Measurements from ENCODE around the gene ALDH7A1. TPM values are rescaled to one million over a fixed set of nuclear protein-coding genes. Genes with fewer than 3 reads are reported as not detected.

The ALDH7A1 gene
- total and polyA plus RNA-seq, 2 donors (not counting 1 experiment from before 2014, with no cell fraction given) = 0.78 to 3.3 TPM

DNA sequence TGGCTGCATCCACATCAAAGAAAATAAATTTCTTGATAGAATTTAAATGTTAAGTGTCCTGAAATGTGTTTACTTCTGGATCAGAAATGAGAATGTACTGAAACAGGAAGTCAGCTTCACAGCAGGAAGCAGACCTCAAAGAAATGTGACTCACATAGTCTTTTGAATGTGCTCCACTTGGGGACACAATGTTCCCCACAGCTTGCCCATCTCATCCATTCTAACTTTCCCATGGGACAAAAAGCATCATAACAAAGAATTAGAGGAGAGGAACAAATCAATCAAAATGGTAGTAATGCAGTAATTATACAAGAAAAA lies 86.1 kb downstream of the ALDH7A1 start:
- Mint-ChIP-seq H3K27me3 (peaks cover 4% of the 10 kb centered on the region), H3K9me3 (ENCODE audit: insufficient read depth) (no peaks in the 10 kb centered on the region), H3K27ac (no peak overlapping the region), H3K4me3 (no peak overlapping the region), H3K4me1 (peaks cover 9% of the 10 kb centered on the region)
- H3K27ac ChIP-seq (ENCODE audit: low read length in 2 of 2) = no peak overlapping the region
- H2AFZ ChIP-seq (ENCODE audit: insufficient read depth, low read depth, low read length, poor library complexity, severe bottlenecking) = peak overlapping the region; percentile 30
- no peaks in the 10 kb centered on the region for H3K27me3 ChIP-seq (replicated peaks in 1 of 4; ENCODE audit: control extremely low read depth in 1 of 4, control insufficient read depth in 3 of 4, insufficient read depth in 4 of 4, low read length in 3 of 4)
- H3K4me1 ChIP-seq (ENCODE audit: control insufficient read depth in 2 of 2, insufficient read depth in 2 of 2, low read length in 2 of 2) = no peaks in the 10 kb centered on the region
- DNase-seq = no peak
- no peaks in the 10 kb centered on the region for H3K36me3 ChIP-seq (replicated peaks in 1 of 2; ENCODE audit: control extremely low read depth in 1 of 2, control insufficient read depth in 1 of 2, extremely low read depth in 1 of 2, insufficient read depth in 2 of 2, low read length in 1 of 2)
- ATAC-seq (ENCODE audit: low read depth) = no peak
- ChIA-PET POLR2A (no interaction called here), CTCF (no interaction called here)
- H3K9me3 ChIP-seq (ENCODE audit: control extremely low read depth in 1 of 3, control insufficient read depth in 2 of 3, insufficient read depth in 1 of 3, low read length in 2 of 3) = no peaks in the 10 kb centered on the region
- intact Hi-C loops (cut with micrococcal nuclease) = no loop called here
- no peak overlapping the region for H3K9ac ChIP-seq (ENCODE audit: low read length)
- peak overlapping the region; percentile 9 for H3K4me2 ChIP-seq (replicated peaks; ENCODE audit: low read depth, low read length, poor library complexity, severe bottlenecking)
- H4K20me1 ChIP-seq (ENCODE audit: control insufficient read depth, insufficient read depth, low read length, poor library complexity, severe bottlenecking) = no peaks in the 10 kb centered on the region
- no peaks in the 10 kb centered on the region for H3K79me2 ChIP-seq (ENCODE audit: control insufficient read depth, insufficient read depth, low read length)
- no peak for TF ChIP-seq EZH2 (IDR thresholded peaks at IDR 0.05; ENCODE audit: borderline replicate concordance, insufficient read depth, low read depth, low read length, poor library complexity, severe bottlenecking)
- TF ChIP-seq, protein P1, sequence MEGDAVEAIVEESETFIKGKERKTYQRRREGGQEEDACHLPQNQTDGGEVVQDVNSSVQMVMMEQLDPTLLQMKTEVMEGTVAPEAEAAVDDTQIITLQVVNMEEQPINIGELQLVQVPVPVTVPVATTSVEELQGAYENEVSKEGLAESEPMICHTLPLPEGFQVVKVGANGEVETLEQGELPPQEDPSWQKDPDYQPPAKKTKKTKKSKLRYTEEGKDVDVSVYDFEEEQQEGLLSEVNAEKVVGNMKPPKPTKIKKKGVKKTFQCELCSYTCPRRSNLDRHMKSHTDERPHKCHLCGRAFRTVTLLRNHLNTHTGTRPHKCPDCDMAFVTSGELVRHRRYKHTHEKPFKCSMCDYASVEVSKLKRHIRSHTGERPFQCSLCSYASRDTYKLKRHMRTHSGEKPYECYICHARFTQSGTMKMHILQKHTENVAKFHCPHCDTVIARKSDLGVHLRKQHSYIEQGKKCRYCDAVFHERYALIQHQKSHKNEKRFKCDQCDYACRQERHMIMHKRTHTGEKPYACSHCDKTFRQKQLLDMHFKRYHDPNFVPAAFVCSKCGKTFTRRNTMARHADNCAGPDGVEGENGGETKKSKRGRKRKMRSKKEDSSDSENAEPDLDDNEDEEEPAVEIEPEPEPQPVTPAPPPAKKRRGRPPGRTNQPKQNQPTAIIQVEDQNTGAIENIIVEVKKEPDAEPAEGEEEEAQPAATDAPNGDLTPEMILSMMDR (IDR thresholded peaks at IDR 0.05) = no peak
- H3K4me3 ChIP-seq (ENCODE audit: control extremely low read depth in 1 of 5, extremely low read depth in 1 of 5, insufficient read depth in 1 of 5, low read depth in 2 of 5, low read length in 4 of 5) = no peak overlapping the region

DNA sequence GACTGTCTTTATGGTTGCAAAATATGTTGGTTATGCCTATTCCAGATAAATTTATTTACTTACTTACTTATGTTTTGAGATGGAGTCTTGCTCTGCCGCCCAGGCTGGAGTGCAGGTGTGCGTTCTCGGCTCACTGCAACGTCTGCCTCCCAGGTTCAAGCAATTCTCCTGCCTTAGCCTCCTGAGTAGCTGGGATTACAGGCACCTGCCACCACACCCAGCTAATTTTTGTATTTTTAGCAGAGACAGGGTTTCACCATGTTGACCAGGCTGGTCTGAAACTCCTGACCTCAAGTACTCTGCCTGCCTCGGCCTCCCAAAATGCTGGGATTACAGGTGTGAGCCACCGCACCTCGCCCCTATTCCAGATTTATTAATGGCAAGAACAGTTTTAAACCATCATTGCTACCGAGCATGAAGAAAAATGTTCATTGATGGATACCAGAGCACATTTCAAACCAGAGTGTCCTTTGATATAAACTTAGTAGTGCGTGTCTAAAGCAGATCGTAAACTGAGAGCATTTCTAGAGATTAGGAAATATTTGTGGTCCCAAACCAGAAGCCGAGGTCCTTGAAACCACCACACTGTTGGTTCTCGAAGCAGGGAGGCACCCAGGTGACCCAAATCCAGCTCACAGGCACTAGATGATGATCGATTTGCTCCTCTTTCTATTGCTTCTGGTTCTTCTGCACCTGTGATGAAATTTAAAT lies 86.6 kb downstream of the ALDH7A1 start:
- Histone ChIP-seq H3K27me3 (replicated peaks in 1 of 4; ENCODE audit: control extremely low read depth in 1 of 4, control insufficient read depth in 3 of 4, insufficient read depth in 4 of 4, low read length in 3 of 4) (no peaks in the 10 kb centered on the region), H3K4me3 (ENCODE audit: control extremely low read depth in 1 of 5, extremely low read depth in 1 of 5, insufficient read depth in 1 of 5, low read depth in 2 of 5, low read length in 4 of 5) (no peak overlapping the region), H4K20me1 (ENCODE audit: control insufficient read depth, insufficient read depth, low read length, poor library complexity, severe bottlenecking) (no peaks in the 10 kb centered on the region), H3K36me3 (replicated peaks in 1 of 2; ENCODE audit: control extremely low read depth in 1 of 2, control insufficient read depth in 1 of 2, extremely low read depth in 1 of 2, insufficient read depth in 2 of 2, low read length in 1 of 2) (no peaks in the 10 kb centered on the region), H2AFZ (ENCODE audit: insufficient read depth, low read depth, low read length, poor library complexity, severe bottlenecking) (peak overlapping the region; percentile 30), H3K79me2 (ENCODE audit: control insufficient read depth, insufficient read depth, low read length) (no peaks in the 10 kb centered on the region), H3K4me1 (ENCODE audit: control insufficient read depth in 2 of 2, insufficient read depth in 2 of 2, low read length in 2 of 2) (no peaks in the 10 kb centered on the region), H3K9ac (ENCODE audit: low read length) (no peak overlapping the region), H3K27ac (ENCODE audit: low read length in 2 of 2) (no peak overlapping the region), H3K9me3 (ENCODE audit: control extremely low read depth in 1 of 3, control insufficient read depth in 2 of 3, insufficient read depth in 1 of 3, low read length in 2 of 3) (no peaks in the 10 kb centered on the region), H3K4me2 (replicated peaks; ENCODE audit: low read depth, low read length, poor library complexity, severe bottlenecking) (peak overlapping the region; percentile 9)
- no peak overlapping the region for H3K27ac Mint-ChIP-seq
- H3K4me3 Mint-ChIP-seq = no peak overlapping the region
- intact Hi-C loops (cut with micrococcal nuclease) = no loop called here
- POLR2A ChIA-PET = no interaction called here
- DNase-seq (no peak), ATAC-seq (ENCODE audit: low read depth) (no peak)
- CTCF ChIA-PET = no interaction called here
- H3K4me1 Mint-ChIP-seq = peaks cover 9% of the 10 kb centered on the region
- TF ChIP-seq, protein P1 (IDR thresholded peaks at IDR 0.05) = no peak
- no peak for TF ChIP-seq EZH2 (IDR thresholded peaks at IDR 0.05; ENCODE audit: borderline replicate concordance, insufficient read depth, low read depth, low read length, poor library complexity, severe bottlenecking)
- no peaks in the 10 kb centered on the region for H3K9me3 Mint-ChIP-seq (ENCODE audit: insufficient read depth)
- WGBS (ENCODE audit: insufficient coverage) = 73% methylated on average over 6 of the region's 13 CpGs
- H3K27me3 Mint-ChIP-seq = no peaks in the 10 kb centered on the region

Data from B cell (primary cell).